HG02759 (cell line): ENCODE measurements around the gene ADCY5.
"Not testable (repeated sequence)": the region's sequence is repeated elsewhere in the genome, so short reads cannot be mapped to it uniquely, and the experiment has no call there.

Source experiments
- ATAC-seq: cut with Tn5 transposase; IDR thresholded peaks from one replicate; pipeline ENCODE4 v1.9.1; 2021; ENCODE audit warnings: mild to moderate bottlenecking, moderate library complexity; ENCODE audit not compliant: unreplicated experiment

The ADCY5 gene

GRCh38 chr3:123277106-123277505 lies 171.8 kb downstream of the ADCY5 start:
- no peak for ATAC-seq

- ATAC-seq, result no peak
These were observed 172.4 kb downstream of the ADCY5 start for GRCh38 chr3:123276346-123277006.

DNA sequence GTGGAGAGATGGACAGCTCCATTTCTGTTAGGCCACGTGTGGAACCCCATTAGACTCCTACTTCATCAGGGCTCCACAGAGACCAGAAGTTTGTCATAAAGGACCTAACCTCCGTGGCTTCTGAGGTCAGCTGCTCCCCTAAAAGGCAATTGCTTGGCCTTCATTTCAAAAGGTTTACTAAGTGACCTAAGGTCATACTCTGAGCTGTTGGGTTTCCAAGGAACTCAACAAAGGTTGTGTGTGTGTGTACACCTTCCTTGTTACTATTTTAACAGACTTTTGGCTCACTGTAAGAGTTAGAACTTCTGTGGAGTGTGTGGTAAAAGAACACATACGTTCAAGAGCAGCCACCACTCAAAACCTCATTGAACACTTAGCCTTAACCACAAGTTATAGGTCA lies 173.2 kb downstream of the ADCY5 start:
- ATAC-seq, result no peak

- no peak for ATAC-seq
These were observed 176.3 kb downstream of the ADCY5 start for GRCh38 chr3:123272547-123272946.

DNA sequence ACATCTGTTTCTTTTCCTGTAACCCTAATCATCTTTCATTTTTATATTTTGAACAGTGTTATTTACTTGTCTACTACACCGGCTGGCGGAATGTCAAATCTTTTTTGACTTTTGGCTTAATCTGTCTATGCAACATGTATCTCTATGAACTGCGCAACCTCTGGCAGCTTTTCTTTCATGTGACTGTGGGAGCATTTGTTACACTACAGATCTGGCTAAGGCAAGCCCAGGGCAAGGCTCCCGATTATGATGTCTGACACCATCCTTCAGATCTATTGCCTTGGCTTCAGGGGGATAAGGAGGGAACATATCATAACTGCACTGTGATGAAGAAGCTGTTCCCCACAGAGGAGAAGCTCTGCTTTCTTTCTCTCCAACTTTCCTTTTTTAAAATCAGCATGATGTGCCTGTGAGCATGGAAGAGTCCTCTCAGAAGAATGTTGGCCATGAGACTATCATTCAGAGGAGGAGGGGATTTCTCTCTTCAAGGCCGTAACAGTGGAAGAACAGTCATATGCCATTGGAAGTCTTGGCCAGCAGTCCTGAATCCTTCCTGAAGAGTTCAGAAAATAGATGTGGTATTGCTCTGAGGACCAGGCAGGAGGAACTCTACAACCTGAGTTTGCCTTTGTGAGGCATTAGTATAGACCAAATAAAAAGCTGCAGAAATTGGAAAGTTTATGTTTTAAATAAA lies 177.3 kb downstream of the ADCY5 start:
- ATAC-seq, result no peak

DNA sequence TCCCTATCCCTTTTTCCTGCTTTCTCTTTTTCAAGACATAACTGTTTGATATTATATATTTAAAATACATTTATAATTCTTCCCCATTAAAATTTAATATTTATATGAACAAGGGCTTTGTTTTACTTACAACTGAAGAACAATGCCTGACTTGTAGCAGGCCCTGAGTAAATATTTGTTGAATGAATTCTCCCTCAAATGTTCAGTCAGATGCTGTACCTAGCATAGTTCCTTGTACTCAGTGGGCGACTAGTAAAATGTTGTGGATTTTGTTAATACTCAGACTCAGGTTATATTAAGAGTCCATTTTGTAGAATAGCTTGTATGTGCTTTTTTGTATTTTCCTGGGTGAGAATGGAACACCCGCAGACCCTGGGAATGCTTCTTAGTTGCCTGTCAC lies 178.1 kb downstream of the ADCY5 start:
- ATAC-seq, result no peak

DNA sequence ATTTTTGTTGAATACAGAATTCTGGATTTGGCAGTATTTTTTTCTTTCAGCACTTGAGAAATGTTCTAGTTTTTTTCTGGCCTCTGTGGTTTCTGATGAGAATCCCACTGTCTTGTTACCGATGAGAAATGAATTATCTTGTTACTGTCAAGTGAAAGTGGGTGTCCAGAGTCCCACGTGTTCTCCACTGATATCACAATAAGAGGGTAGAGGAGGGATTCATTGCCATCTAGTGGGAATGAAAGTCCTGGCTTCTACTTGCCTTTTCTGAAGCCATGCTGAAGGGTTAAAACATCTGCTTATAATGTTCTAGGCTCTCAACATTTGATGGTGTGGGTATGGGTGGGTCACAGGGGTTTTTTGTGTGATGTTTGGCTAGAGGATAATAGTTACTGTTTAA lies 181.1 kb downstream of the ADCY5 start:
- no peak for ATAC-seq

DNA sequence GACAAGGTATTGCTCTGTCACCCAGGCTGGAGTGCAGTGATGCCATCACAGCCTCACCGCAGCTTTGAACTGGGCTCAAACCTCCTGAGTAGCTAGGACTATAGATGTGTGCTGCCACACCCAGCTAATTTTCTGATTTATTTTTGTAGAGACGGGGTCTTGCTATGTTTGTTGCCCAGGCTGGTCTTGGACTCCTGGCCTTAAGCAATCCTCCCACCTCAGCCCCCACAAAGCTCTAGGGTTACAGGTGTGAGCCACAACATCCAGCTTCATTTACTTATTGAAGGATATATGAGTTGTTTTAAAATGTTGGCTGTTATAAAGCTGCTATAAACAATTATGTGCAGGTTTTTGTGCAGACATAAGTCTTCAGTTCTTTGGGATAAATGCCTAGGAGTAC lies 184.9 kb downstream of the ADCY5 start:
- no peak for ATAC-seq

GRCh38 chr3:123262868-123263267 lies 186.0 kb downstream of the ADCY5 start:
- no peak for ATAC-seq

- ATAC-seq, result no peak
These were observed 186.7 kb downstream of the ADCY5 start for GRCh38 chr3:123262226-123262625.

- ATAC-seq, result no peak
These were observed 187.2 kb downstream of the ADCY5 start for GRCh38 chr3:123261666-123262065.

- ATAC-seq, result no peak
These were observed 190.0 kb downstream of the ADCY5 start for GRCh38 chr3:123258811-123259420.

DNA sequence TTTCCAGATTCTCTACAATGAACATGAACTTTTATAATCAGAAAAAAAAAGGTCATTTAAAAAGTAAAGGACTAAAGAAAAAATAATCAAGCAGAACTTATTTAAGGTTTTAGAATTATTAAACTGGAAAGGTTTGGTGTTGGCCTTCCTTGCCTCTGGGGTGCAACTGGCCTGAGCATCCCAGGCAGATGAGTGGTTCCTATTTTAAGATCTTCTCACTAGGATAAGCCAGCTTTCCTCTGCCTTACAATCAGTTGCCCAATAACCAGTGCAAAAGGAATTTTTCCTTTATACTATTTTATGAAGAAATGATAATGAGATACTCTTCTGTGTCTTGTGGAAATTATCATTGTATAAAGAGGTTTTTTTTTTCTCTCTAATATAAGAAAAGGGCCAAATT lies 190.5 kb downstream of the ADCY5 start:
- no peak for ATAC-seq

DNA sequence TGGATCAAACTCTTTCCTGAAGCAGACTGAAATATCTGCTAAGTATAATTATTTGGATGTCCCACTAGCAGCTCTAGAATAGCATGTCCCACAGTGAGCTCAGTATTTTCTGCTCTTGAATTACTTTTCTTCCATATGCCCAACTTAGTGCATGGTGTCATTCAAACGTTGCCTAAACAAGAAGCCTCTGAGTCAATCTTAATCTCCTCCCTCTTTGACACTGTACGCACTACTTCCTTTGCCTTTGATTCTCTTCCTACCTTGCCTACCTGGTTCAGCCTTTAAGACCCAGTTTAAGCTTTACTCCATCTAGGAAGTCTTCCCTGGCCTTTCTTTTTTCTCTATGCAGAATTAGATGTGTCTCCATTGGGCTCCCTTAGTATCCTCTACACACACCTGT lies 192.6 kb downstream of the ADCY5 start:
- no peak for ATAC-seq

GRCh38 chr3:123246866-123247265 lies 202.0 kb downstream of the ADCY5 start:
- no peak for ATAC-seq

DNA sequence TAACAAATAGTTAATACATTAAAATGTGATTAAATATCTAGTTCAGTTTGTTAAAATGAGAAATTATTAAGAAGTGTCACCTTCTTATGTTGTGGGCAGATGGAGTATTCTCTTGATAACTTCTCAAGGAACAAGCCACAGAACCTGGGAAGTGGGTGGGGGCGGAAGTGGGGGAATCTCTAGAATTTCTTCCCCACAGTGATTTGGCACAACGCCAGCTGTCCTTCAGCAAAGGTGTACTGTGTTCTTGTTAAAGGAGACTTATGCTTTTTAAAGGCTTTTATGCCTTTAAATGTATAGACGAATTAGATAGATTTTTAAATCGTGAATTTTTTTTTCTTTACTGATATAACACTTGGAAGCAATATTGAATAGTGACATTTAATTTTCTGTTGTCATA lies 204.8 kb downstream of the ADCY5 start:
- ATAC-seq, result no peak

DNA sequence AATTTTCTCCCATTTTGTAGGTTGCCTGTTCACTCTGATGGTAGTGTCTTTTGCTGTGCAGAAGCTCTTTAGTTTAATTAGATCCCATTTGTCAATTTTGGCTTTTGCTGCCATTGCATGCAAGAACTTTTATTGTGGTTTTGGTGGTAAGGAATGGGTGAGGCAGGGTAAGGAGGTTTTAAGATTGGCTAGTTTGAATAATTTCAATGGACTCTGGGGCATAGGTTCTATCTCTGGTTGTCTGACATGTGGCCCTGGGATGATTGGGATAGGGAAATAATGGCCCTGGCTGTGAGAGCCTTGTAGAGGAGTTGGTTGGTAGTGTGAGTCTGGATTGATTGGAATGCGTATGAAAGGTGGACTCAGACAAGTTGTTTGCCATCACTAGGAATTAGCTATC lies 209.1 kb downstream of the ADCY5 start:
- no peak for ATAC-seq

- not testable (repeated sequence) for ATAC-seq
These were observed 209.7 kb downstream of the ADCY5 start for GRCh38 chr3:123239186-123239585.

GRCh38 chr3:123236902-123237301 lies 212.0 kb downstream of the ADCY5 start:
- no peak for ATAC-seq
